Liver (tissue), 3 donors: ENCODE measurements around the gene STOX2.

Experiments used
- CTCF ChIP-seq: fragments of 150-350 bp; IDR thresholded peaks from 2 replicates; pipeline ENCODE4 v1.5.1; 2017; ENCODE audit warnings: improper control_type of control experiment, low read depth, low read length; ENCODE audit not compliant: missing input control
- REST ChIP-seq: IDR thresholded peaks from 2 replicates; pipeline ENCODE4 v1.6.1; 2016; ENCODE audit warnings: antibody characterized with exemption, mild to moderate bottlenecking
- SP1 ChIP-seq: IDR thresholded peaks from 2 replicates; pipeline ENCODE4 v1.6.1; 2018; ENCODE audit warnings: antibody characterized with exemption, mild to moderate bottlenecking
- TAF1 ChIP-seq: conservative IDR thresholded peaks from 2 replicates; pipeline ENCODE4 v1.6.1; 2016; ENCODE audit warnings: antibody characterized with exemption, mild to moderate bottlenecking
- TF ChIP-seq, protein P1 (sequence below): IDR thresholded peaks from 2 replicates; pipeline ENCODE4 v1.6.1; 2016; ENCODE audit warnings: antibody characterized with exemption
- donor health status: healthy.
- donor health status: healthy.

GRCh38 chr4:183968931-183969330 is 63.8 kb downstream of the STOX2 start:
- TF ChIP-seq CTCF (no peak), SP1 (no peak), TAF1 (no peak), REST (no peak)
- TF ChIP-seq, protein P1, sequence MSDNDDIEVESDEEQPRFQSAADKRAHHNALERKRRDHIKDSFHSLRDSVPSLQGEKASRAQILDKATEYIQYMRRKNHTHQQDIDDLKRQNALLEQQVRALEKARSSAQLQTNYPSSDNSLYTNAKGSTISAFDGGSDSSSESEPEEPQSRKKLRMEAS: no peak
